ENCODE data around the gene TARBP1.

- no peak for TF ChIP-seq POLR2AphosphoS5 (IDR thresholded peaks at IDR 0.05)
- no peak for TF ChIP-seq POLR2A (IDR thresholded peaks at IDR 0.05)
- TF ChIP-seq, protein P1, sequence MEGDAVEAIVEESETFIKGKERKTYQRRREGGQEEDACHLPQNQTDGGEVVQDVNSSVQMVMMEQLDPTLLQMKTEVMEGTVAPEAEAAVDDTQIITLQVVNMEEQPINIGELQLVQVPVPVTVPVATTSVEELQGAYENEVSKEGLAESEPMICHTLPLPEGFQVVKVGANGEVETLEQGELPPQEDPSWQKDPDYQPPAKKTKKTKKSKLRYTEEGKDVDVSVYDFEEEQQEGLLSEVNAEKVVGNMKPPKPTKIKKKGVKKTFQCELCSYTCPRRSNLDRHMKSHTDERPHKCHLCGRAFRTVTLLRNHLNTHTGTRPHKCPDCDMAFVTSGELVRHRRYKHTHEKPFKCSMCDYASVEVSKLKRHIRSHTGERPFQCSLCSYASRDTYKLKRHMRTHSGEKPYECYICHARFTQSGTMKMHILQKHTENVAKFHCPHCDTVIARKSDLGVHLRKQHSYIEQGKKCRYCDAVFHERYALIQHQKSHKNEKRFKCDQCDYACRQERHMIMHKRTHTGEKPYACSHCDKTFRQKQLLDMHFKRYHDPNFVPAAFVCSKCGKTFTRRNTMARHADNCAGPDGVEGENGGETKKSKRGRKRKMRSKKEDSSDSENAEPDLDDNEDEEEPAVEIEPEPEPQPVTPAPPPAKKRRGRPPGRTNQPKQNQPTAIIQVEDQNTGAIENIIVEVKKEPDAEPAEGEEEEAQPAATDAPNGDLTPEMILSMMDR (IDR thresholded peaks at IDR 0.05) = no peak
These were observed 41.4 kb downstream of the TARBP1 start for GRCh38 chr1:234437423-234438171.

All from transverse colon (tissue), 4 donors.